ENCODE results near the gene TEX11. TPM values are rescaled to one million over a fixed set of nuclear protein-coding genes. Genes with fewer than 3 reads are reported as not detected.

TEX11 gene
- total and polyA plus RNA-seq, 9 of the 15 experiments (the other 6 are each of a cell fraction or from before 2014, with no cell fraction given): 0.27 to 1.1 (median 0.45) TPM

DNA sequence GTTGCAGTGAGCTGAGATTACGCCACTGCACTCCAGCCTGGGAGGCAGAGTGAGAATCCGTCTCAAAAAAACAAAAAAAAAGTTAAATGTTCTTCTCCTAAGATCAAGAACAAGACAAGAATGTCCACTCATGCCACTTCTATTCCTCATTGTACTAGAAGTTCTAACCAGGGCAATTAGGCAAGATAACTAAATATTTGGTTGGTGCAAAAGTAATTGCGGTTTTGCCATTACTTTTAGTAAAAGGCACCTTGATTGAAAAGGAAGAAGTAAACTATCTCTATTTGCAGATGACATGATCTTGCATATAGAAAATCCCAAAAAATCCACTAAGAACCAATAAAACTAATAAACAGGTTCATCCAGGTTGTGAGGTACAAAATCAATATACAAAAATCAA, 46.4 kb upstream of the TEX11 start:
- H3K9me1 ChIP-seq (ENCODE audit: control insufficient read depth, insufficient read depth, low read length): no peaks in the 10 kb centered on the region
- no peak for TF ChIP-seq NUFIP1 (IDR thresholded peaks at IDR 0.05; ENCODE audit: partially characterized antibody)
- TF ChIP-seq, protein P1, sequence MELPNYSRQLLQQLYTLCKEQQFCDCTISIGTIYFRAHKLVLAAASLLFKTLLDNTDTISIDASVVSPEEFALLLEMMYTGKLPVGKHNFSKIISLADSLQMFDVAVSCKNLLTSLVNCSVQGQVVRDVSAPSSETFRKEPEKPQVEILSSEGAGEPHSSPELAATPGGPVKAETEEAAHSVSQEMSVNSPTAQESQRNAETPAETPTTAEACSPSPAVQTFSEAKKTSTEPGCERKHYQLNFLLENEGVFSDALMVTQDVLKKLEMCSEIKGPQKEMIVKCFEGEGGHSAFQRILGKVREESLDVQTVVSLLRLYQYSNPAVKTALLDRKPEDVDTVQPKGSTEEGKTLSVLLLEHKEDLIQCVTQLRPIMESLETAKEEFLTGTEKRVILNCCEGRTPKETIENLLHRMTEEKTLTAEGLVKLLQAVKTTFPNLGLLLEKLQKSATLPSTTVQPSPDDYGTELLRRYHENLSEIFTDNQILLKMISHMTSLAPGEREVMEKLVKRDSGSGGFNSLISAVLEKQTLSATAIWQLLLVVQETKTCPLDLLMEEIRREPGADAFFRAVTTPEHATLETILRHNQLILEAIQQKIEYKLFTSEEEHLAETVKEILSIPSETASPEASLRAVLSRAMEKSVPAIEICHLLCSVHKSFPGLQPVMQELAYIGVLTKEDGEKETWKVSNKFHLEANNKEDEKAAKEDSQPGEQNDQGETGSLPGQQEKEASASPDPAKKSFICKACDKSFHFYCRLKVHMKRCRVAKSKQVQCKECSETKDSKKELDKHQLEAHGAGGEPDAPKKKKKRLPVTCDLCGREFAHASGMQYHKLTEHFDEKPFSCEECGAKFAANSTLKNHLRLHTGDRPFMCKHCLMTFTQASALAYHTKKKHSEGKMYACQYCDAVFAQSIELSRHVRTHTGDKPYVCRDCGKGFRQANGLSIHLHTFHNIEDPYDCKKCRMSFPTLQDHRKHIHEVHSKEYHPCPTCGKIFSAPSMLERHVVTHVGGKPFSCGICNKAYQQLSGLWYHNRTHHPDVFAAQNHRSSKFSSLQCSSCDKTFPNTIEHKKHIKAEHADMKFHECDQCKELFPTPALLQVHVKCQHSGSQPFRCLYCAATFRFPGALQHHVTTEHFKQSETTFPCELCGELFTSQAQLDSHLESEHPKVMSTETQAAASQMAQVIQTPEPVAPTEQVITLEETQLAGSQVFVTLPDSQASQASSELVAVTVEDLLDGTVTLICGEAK (IDR thresholded peaks at IDR 0.05): 0 out of 2 replicates have a peak, but pooled peaks have one; percentile 40
- TF ChIP-seq, protein P1 (CRISPR knock-in tag; IDR thresholded peaks at IDR 0.05): no peak
- TF ChIP-seq, protein P2, sequence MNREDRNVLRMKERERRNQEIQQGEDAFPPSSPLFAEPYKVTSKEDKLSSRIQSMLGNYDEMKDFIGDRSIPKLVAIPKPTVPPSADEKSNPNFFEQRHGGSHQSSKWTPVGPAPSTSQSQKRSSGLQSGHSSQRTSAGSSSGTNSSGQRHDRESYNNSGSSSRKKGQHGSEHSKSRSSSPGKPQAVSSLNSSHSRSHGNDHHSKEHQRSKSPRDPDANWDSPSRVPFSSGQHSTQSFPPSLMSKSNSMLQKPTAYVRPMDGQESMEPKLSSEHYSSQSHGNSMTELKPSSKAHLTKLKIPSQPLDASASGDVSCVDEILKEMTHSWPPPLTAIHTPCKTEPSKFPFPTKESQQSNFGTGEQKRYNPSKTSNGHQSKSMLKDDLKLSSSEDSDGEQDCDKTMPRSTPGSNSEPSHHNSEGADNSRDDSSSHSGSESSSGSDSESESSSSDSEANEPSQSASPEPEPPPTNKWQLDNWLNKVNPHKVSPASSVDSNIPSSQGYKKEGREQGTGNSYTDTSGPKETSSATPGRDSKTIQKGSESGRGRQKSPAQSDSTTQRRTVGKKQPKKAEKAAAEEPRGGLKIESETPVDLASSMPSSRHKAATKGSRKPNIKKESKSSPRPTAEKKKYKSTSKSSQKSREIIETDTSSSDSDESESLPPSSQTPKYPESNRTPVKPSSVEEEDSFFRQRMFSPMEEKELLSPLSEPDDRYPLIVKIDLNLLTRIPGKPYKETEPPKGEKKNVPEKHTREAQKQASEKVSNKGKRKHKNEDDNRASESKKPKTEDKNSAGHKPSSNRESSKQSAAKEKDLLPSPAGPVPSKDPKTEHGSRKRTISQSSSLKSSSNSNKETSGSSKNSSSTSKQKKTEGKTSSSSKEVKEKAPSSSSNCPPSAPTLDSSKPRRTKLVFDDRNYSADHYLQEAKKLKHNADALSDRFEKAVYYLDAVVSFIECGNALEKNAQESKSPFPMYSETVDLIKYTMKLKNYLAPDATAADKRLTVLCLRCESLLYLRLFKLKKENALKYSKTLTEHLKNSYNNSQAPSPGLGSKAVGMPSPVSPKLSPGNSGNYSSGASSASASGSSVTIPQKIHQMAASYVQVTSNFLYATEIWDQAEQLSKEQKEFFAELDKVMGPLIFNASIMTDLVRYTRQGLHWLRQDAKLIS (CRISPR knock-in tag; IDR thresholded peaks at IDR 0.05): no peak
- TF ChIP-seq, protein P3, sequence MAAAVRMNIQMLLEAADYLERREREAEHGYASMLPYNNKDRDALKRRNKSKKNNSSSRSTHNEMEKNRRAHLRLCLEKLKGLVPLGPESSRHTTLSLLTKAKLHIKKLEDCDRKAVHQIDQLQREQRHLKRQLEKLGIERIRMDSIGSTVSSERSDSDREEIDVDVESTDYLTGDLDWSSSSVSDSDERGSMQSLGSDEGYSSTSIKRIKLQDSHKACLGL (CRISPR knock-in tag; IDR thresholded peaks at IDR 0.05; ENCODE audit: borderline replicate concordance, poor library complexity, severe bottlenecking): no peak
- TF ChIP-seq CC2D1A (IDR thresholded peaks at IDR 0.05): no peak
- no peak for TF ChIP-seq CAMTA2 (CRISPR knock-in tag; conservative IDR thresholded peaks at IDR 0.05)
- TF ChIP-seq MYNN (IDR thresholded peaks at IDR 0.05): no peak
- TF ChIP-seq MYNN (CRISPR knock-in tag; IDR thresholded peaks at IDR 0.05): no peak
- no peak overlapping the region for H2AFZ ChIP-seq (ENCODE audit: low read depth, low read length)
- ATAC-seq: no peak
- no peaks in the 10 kb centered on the region for H4K20me1 ChIP-seq (replicated peaks; ENCODE audit: control insufficient read depth, insufficient read depth, low read length)
- no peak for DNase-seq (ENCODE audit: extremely low read depth in 1 of 4, low spot score in 3 of 4)
- CTCF ChIA-PET (ENCODE audit: low intra/inter-chr PET ratio): no interaction called here
- FAIRE-seq: no peak
- H3K9me3 ChIP-seq (replicated peaks; ENCODE audit: control insufficient read depth, insufficient read depth, low read depth, low read length): no peaks in the 10 kb centered on the region
- no peak overlapping the region for H3K4me2 ChIP-seq (ENCODE audit: insufficient read depth, low read length)
- BruUV-seq (replicated peaks): no TSS peak
- no peak overlapping the region for H3K9ac ChIP-seq (ENCODE audit: insufficient read depth in 1 of 2, low read depth in 2 of 2, low read length in 2 of 2)
- POLR2A ChIA-PET: no interaction called here
- intact Hi-C loops (cut with micrococcal nuclease) (no loop called here), in situ Hi-C loops (cut with MboI) (loop anchor here (10.0 kb wide), 1 partner anchor 190 kb away; no protein-coding TSS in a partner anchor)
- no peaks in the 10 kb centered on the region for H3K79me2 ChIP-seq (ENCODE audit: control insufficient read depth, insufficient read depth, low read length)
- no peaks in the 10 kb centered on the region for H3K36me3 ChIP-seq (ENCODE audit: control insufficient read depth, insufficient read depth, low read length)
- no peak overlapping the region for H3K27ac ChIP-seq (ENCODE audit: extremely low read depth, low read depth, low read length)
- 0% methylated on average over 1 of the region's 3 CpGs for WGBS (ENCODE audit: insufficient coverage, low coverage, missing lambda C conversion rate)
- no peaks in the 10 kb centered on the region for H3K4me1 ChIP-seq (replicated peaks in 1 of 2; ENCODE audit: control insufficient read depth in 2 of 2, insufficient read depth in 2 of 2, low read length in 2 of 2)
- H3K27me3 ChIP-seq (ENCODE audit: control insufficient read depth in 2 of 2, insufficient read depth in 2 of 2, low read length in 2 of 2): no peaks in the 10 kb centered on the region
- H3K4me3 ChIP-seq: no peak overlapping the region

Measured in K562 (cell line).